GM12873 (cell line): ENCODE results near the gene NRIP3.
A peak's percentile ranks its signal among the peaks of the same experiment; 100 is the strongest.

Experiments
- TF ChIP-seq, protein P1 (sequence below): IDR thresholded peaks from 2 replicates; pipeline ENCODE4 v1.5.1; 2012; ENCODE audit warnings: low read depth, mild to moderate bottlenecking, moderate library complexity, low read length, control low read depth; ENCODE audit not compliant: insufficient read depth; ENCODE audit errors: missing control alignments

NRIP3 gene

DNA sequence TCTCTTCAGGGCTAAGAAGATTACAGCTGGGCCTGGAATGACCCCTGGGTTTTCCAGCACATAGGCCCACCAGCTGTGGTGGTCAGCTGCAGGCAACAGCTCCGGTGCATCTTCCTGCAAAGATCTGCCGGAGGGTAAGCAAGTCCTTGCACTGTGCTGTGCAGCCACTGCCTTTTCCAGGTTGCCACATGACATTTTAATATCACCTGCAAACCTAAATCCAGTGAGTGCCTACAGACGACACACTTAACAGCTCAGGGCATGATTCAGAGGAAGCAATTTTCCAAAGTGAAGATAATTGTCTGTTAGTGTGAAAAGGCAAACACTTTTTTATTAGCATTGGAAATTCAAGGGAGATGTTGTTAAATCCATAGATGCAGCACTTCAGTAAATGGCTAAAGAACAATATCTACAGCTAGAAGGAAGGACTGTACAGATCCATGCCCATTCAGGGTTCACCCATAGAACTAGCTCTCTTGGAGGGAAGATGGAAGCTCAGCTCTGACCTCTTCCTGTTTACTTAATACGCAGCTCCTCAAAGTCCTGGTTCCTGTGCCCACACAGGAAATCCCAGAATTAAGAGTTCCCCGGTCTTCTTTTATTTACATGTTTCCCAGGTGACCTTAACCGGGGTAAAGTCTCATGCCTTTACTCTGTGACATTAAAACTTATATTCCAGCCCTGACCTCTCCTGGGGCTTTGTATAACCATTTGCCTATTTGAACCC is 13.3 kb upstream of the NRIP3 start:
- TF ChIP-seq, protein P1, sequence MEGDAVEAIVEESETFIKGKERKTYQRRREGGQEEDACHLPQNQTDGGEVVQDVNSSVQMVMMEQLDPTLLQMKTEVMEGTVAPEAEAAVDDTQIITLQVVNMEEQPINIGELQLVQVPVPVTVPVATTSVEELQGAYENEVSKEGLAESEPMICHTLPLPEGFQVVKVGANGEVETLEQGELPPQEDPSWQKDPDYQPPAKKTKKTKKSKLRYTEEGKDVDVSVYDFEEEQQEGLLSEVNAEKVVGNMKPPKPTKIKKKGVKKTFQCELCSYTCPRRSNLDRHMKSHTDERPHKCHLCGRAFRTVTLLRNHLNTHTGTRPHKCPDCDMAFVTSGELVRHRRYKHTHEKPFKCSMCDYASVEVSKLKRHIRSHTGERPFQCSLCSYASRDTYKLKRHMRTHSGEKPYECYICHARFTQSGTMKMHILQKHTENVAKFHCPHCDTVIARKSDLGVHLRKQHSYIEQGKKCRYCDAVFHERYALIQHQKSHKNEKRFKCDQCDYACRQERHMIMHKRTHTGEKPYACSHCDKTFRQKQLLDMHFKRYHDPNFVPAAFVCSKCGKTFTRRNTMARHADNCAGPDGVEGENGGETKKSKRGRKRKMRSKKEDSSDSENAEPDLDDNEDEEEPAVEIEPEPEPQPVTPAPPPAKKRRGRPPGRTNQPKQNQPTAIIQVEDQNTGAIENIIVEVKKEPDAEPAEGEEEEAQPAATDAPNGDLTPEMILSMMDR: no peak

DNA sequence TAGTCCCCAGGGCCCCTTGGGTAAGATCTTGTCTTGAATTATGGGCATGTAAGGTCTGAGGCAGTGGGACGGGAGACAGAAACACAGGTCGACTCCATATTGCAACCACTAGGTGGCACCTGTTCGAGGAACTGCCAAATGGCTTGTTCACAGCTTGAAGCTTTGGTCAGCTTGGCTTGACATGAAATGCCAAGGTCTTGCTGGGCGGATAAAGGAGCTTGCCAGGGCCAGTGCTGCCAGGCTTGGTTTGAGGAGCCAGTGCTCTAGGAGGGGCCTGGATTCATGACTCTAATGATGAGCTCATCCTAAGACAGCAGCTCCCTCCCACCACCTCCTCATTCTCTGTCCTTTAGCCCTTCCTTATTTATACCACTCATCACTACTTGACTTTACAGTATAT is 11.9 kb upstream of the NRIP3 start:
- TF ChIP-seq, protein P1: peak; percentile 94

DNA sequence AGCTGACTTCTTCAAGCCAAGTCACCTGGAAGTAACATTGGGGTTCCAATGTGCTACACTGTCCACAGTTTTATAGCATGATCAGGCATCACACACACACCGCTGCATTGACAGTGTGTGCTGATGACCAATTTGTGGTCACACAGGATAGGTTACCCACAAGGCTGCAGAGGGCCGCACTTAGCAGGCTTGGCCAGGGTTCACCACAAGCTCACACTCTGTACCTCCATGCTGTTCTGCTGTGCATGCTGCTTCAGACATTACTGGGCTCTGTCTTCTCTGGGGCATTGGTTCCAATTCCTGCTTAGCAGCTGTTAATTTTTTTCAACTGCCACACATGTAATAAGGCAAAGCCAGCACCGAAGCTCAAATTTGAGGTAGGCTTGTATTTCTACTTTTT is 11.0 kb upstream of the NRIP3 start:
- TF ChIP-seq, protein P1: no peak

DNA sequence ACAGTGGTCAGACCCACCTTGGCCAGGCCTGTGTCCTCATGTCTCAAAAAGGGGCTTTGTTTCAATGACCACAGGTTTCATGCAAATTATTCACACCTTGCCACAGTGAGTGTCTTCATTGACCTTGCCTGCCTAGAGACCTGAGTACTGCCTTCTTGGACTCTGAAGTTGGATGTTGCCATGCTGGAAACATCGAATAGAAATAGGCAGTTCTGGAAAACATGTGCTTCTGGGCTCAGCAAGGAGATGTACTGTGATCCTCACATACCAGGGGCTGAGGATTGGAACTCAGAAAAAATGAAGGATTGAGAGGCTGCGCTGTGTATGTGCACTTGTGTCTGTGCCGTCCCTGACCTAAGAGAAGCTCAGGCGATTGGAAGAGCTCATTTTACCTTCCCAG is 9.6 kb upstream of the NRIP3 start:
- TF ChIP-seq, protein P1: no peak

DNA sequence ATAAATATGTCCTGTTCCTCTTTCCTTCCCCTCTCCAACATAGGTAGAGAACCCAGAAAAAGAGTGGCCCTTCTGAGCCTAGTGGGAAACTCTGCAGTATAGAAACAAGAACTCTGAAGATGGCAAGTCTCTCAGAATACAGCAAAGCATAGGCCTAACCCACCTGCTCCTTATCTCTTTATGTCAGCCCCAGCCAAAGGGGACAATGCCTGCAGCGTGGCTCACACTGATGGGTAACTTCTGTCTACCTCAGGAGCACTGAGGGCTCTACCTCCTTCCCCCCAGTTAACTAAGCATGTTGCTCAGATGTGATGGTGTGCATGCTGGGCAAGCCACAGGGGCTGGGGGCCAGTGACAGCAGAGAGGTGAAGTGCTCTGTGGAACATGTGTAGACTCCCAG is 4.9 kb upstream of the NRIP3 start:
- TF ChIP-seq, protein P1: no peak

DNA sequence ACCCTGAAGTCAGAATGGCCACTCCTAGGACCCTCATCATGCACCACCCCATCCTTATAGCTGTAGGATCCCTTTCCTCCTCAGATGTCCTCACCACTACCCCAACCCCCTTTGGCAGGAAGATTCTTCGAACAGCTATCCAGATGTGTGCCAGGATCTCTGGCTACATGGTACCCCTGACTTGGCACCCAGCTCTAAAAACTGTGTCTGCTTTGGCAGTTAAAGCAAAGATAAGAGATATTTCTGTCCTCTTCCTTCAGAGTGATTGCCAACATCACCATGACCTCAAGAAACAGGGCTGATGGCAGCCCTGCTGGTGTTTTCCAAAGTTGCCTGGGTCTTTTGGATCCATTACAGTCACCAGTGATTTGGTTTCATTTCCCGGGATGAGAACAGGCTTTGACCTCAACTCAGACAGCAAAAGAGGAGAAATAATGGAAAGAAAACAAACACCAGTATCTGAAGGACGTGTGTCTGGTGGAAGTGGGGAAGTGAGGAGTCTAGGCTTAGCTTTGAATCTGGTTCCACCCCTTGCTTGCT is 4.3 kb upstream of the NRIP3 start:
- TF ChIP-seq, protein P1: no peak

DNA sequence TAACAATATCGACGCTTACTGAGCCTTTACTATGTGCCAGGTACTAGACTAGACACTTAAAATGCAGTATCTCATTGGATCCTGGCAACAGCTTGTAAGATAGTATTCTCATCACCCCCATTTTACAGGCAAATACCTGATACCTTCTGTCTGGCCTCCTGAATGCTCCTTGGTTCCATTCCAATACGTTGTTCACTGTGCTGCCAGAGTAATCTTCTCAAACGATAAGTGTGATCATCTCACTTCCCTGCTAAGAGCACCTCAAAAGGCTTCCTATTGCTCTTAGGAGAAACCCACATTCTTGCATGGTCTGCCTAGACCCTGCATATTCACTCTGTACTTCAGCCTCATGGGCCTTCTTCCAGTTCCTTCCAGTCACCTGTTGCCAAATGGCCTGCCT is 1.3 kb upstream of the NRIP3 start:
- TF ChIP-seq, protein P1: no peak
